ENCODE results near the gene ANAPC13.

Gene ANAPC13

DNA sequence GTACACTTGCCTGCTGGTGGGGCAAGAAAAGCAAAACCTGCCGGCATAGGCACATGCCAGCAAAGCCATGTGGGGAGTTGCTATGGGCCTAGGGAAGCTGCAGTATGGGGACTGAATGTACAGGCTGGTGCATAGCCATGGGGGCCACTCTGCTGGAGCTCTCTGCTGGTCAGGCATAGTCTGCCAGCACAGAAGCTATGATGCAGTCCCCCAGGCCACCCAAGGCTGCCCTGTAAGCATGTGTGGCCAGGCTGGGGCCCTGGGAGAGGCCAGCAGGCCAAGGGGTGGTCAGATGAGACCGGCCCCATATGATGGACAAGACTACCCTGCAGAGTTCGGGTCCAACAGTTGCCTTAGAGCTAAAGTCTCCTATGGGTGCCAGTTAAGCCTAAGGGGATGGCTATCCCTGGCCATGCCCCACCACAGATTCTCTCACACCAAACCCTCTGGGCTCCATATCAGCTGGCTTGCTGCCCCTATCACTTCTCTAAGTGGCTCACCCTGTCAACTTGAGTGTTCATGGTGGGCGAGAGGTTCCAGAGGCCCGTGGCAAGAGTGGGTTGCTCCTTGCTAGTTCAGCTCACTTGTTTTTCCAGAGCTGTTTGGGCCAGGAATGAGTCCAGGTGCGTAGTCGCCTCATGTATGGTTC, 41.9 kb upstream of the ANAPC13 start:
- Histone ChIP-seq H2AK5ac (ENCODE audit: low read depth, low read length) (no peak overlapping the region), H4K91ac (ENCODE audit: low read depth, low read length, poor library complexity) (no peak overlapping the region), H3K4me1 (ENCODE audit: control insufficient read depth in 2 of 2, insufficient read depth in 1 of 2, low read depth in 1 of 2, low read length in 2 of 2) (no peaks in the 10 kb centered on the region), H3K4me3 (ENCODE audit: low read length in 2 of 2) (no peak overlapping the region), H3K9me3 (replicated peaks in 1 of 2; ENCODE audit: control insufficient read depth in 2 of 2, insufficient read depth in 1 of 2, low read depth in 1 of 2, low read length in 2 of 2) (peaks cover under 1 to 19% of the 10 kb centered on the region in 2 donors), H3K9ac (ENCODE audit: low read depth, low read length, poor library complexity) (no peak overlapping the region), H2BK120ac (ENCODE audit: low read depth, low read length) (no peak overlapping the region), H3K23ac (ENCODE audit: low read depth, low read length, poor library complexity) (no peak overlapping the region), H3K27ac (replicated peaks; ENCODE audit: low read length) (no peak overlapping the region), H3K14ac (ENCODE audit: low read length) (no peak overlapping the region), H4K8ac (ENCODE audit: low read depth, low read length) (no peak overlapping the region), H2BK15ac (ENCODE audit: low read length) (no peak overlapping the region), H3K79me1 (ENCODE audit: low read depth, low read length) (peaks cover 3% of the 10 kb centered on the region), H3K4ac (ENCODE audit: low read length) (no peak overlapping the region), H3K4me2 (ENCODE audit: insufficient read depth, low read length, poor library complexity, severe bottlenecking) (no peak overlapping the region), H3K27me3 (ENCODE audit: control insufficient read depth in 3 of 3, insufficient read depth in 3 of 3, low read depth in 1 of 3, low read length in 3 of 3) (no peaks in the 10 kb centered on the region), H2BK5ac (ENCODE audit: low read length) (peak overlapping the region; percentile 26), H3K18ac (ENCODE audit: low read length) (no peak overlapping the region), H2BK12ac (ENCODE audit: low read length) (no peak overlapping the region), H2AFZ (ENCODE audit: low read length) (no peak overlapping the region), H3K36me3 (replicated peaks in 1 of 2; ENCODE audit: control insufficient read depth in 2 of 2, insufficient read depth in 2 of 2, low read length in 2 of 2) (peaks cover 0 to 2% of the 10 kb centered on the region in 2 donors)
- DNase-seq (ENCODE audit: low spot score) = no peak
- no CpG with 5 or more reads among the region's 7 CpGs for WGBS, 2 donors (ENCODE audit: extremely low coverage in 2 of 2, insufficient read length in 2 of 2, insufficient replicate concordance in 1 of 2)

DNA sequence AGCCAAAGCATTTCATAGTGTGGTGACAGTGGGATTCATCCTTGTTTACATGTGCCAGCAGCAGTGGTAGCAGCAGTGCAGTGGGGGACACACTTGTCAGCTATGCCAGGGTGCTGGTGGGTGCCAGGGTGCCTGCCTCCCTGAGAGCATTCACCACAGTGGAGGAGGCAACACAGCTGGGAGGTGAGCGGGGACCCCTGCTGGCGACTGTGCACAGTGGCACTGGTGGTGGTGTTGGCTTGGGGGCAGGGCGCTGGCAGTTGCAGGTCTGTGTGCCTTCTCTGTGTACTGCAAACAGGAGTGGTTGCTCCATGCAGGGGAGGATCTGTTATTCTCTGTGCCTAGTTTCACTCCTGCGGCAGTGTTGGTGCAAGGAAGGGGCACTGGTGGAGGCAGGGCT, 41.3 kb upstream of the ANAPC13 start:
- Histone ChIP-seq H3K4me1 (ENCODE audit: control insufficient read depth in 2 of 2, insufficient read depth in 1 of 2, low read depth in 1 of 2, low read length in 2 of 2) (no peaks in the 10 kb centered on the region), H3K18ac (ENCODE audit: low read length) (no peak overlapping the region), H2BK12ac (ENCODE audit: low read length) (no peak overlapping the region), H2AK5ac (ENCODE audit: low read depth, low read length) (no peak overlapping the region), H3K23ac (ENCODE audit: low read depth, low read length, poor library complexity) (no peak overlapping the region), H2BK5ac (ENCODE audit: low read length) (peak overlapping the region; percentile 26), H3K79me1 (ENCODE audit: low read depth, low read length) (peaks cover 3% of the 10 kb centered on the region), H3K4me3 (ENCODE audit: low read length in 2 of 2) (no peak overlapping the region), H3K9ac (ENCODE audit: low read depth, low read length, poor library complexity) (no peak overlapping the region), H3K27ac (replicated peaks; ENCODE audit: low read length) (no peak overlapping the region), H2AFZ (ENCODE audit: low read length) (no peak overlapping the region), H4K91ac (ENCODE audit: low read depth, low read length, poor library complexity) (no peak overlapping the region), H3K36me3 (replicated peaks in 1 of 2; ENCODE audit: control insufficient read depth in 2 of 2, insufficient read depth in 2 of 2, low read length in 2 of 2) (peaks cover 0 to under 1% of the 10 kb centered on the region in 2 donors), H3K4me2 (ENCODE audit: insufficient read depth, low read length, poor library complexity, severe bottlenecking) (no peak overlapping the region), H3K27me3 (ENCODE audit: control insufficient read depth in 3 of 3, insufficient read depth in 3 of 3, low read depth in 1 of 3, low read length in 3 of 3) (no peaks in the 10 kb centered on the region), H2BK120ac (ENCODE audit: low read depth, low read length) (no peak overlapping the region), H3K4ac (ENCODE audit: low read length) (no peak overlapping the region), H3K14ac (ENCODE audit: low read length) (no peak overlapping the region), H3K9me3 (replicated peaks in 1 of 2; ENCODE audit: control insufficient read depth in 2 of 2, insufficient read depth in 1 of 2, low read depth in 1 of 2, low read length in 2 of 2) (peaks cover 4 to 22% of the 10 kb centered on the region in 2 donors), H2BK15ac (ENCODE audit: low read length) (no peak overlapping the region), H4K8ac (ENCODE audit: low read depth, low read length) (no peak overlapping the region)
- WGBS, 2 donors (ENCODE audit: extremely low coverage in 2 of 2, insufficient read length in 2 of 2, insufficient replicate concordance in 1 of 2) = no CpG with 5 or more reads among the region's 4 CpGs
- DNase-seq (ENCODE audit: low spot score) = no peak

DNA sequence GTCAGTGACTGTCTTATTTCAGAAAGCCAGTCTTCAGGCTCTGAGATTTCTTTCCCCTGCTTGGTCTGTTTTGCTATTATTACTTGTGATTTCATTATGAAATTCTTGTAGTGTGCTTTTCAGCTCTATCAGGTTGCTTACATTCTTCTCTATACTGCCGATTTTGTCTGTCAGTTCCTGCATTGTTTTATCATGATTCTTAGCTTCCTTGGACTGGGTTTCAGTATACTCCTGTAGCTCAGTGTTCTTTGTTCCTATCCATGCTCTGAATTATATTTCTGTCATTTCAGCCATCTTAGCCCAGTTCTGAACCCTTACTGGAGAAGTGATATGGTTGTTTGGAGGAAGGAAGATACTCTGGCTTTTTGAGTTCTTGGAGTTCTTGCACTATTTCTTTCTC, 40.5 kb upstream of the ANAPC13 start:
- H3K27me3 ChIP-seq (ENCODE audit: control insufficient read depth in 3 of 3, insufficient read depth in 3 of 3, low read depth in 1 of 3, low read length in 3 of 3) = no peaks in the 10 kb centered on the region
- H2BK12ac ChIP-seq (ENCODE audit: low read length) = no peak overlapping the region
- H2AFZ ChIP-seq (ENCODE audit: low read length) = no peak overlapping the region
- H3K9ac ChIP-seq (ENCODE audit: low read depth, low read length, poor library complexity) = no peak overlapping the region
- no CpG with 5 or more reads among the region's 1 CpG for WGBS, 2 donors (ENCODE audit: extremely low coverage in 2 of 2, insufficient read length in 2 of 2, insufficient replicate concordance in 1 of 2)
- DNase-seq (ENCODE audit: low spot score) = no peak
- H4K91ac ChIP-seq (ENCODE audit: low read depth, low read length, poor library complexity) = no peak overlapping the region
- no peak overlapping the region for H3K4me3 ChIP-seq (ENCODE audit: low read length in 2 of 2)
- no peaks in the 10 kb centered on the region for H3K4me1 ChIP-seq (ENCODE audit: control insufficient read depth in 2 of 2, insufficient read depth in 1 of 2, low read depth in 1 of 2, low read length in 2 of 2)
- peaks cover 0 to 3% of the 10 kb centered on the region in 2 donors for H3K36me3 ChIP-seq (replicated peaks in 1 of 2; ENCODE audit: control insufficient read depth in 2 of 2, insufficient read depth in 2 of 2, low read length in 2 of 2)
- no peak overlapping the region for H2BK15ac ChIP-seq (ENCODE audit: low read length)
- no peak overlapping the region for H3K14ac ChIP-seq (ENCODE audit: low read length)
- H3K23ac ChIP-seq (ENCODE audit: low read depth, low read length, poor library complexity) = no peak overlapping the region
- H2BK120ac ChIP-seq (ENCODE audit: low read depth, low read length) = no peak overlapping the region
- H3K4me2 ChIP-seq (ENCODE audit: insufficient read depth, low read length, poor library complexity, severe bottlenecking) = no peak overlapping the region
- no peak overlapping the region for H3K27ac ChIP-seq (replicated peaks; ENCODE audit: low read length)
- peaks cover 4 to 22% of the 10 kb centered on the region in 2 donors for H3K9me3 ChIP-seq (replicated peaks in 1 of 2; ENCODE audit: control insufficient read depth in 2 of 2, insufficient read depth in 1 of 2, low read depth in 1 of 2, low read length in 2 of 2)
- no peak overlapping the region for H3K18ac ChIP-seq (ENCODE audit: low read length)
- H3K4ac ChIP-seq (ENCODE audit: low read length) = no peak overlapping the region
- peaks cover 3% of the 10 kb centered on the region for H3K79me1 ChIP-seq (ENCODE audit: low read depth, low read length)
- no peak overlapping the region for H2AK5ac ChIP-seq (ENCODE audit: low read depth, low read length)
- H4K8ac ChIP-seq (ENCODE audit: low read depth, low read length) = no peak overlapping the region
- H2BK5ac ChIP-seq (ENCODE audit: low read length) = no peak overlapping the region

DNA sequence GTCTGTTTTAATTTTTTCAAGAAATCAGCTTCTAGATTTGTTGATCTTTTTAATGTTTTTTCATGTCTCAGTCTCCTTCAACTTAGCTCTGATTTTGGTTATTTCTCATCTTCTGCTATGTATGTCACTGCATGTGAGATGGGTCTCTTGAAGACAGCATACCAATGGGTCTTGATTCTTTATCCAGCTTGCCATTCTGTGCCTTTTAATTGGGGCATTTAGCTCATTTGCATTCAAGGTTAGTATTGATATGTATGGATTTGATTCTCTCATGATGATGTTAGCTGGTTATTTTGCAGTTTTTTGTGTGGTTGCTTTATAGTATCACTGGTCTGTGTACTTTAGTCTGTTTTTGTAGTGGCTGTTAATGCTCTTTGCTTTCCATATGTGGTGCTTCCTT, 39.5 kb upstream of the ANAPC13 start:
- no peak overlapping the region for H2BK15ac ChIP-seq (ENCODE audit: low read length)
- no peaks in the 10 kb centered on the region for H3K4me1 ChIP-seq (ENCODE audit: control insufficient read depth in 2 of 2, insufficient read depth in 1 of 2, low read depth in 1 of 2, low read length in 2 of 2)
- no peak overlapping the region for H2AFZ ChIP-seq (ENCODE audit: low read length)
- peaks cover 3% of the 10 kb centered on the region for H3K79me1 ChIP-seq (ENCODE audit: low read depth, low read length)
- no peak overlapping the region for H2AK5ac ChIP-seq (ENCODE audit: low read depth, low read length)
- H4K91ac ChIP-seq (ENCODE audit: low read depth, low read length, poor library complexity) = no peak overlapping the region
- H3K18ac ChIP-seq (ENCODE audit: low read length) = no peak overlapping the region
- H3K23ac ChIP-seq (ENCODE audit: low read depth, low read length, poor library complexity) = no peak overlapping the region
- H2BK12ac ChIP-seq (ENCODE audit: low read length) = no peak overlapping the region
- H3K36me3 ChIP-seq (replicated peaks in 1 of 2; ENCODE audit: control insufficient read depth in 2 of 2, insufficient read depth in 2 of 2, low read length in 2 of 2) = peaks cover 0 to 3% of the 10 kb centered on the region in 2 donors
- no peak overlapping the region for H2BK5ac ChIP-seq (ENCODE audit: low read length)
- no peak overlapping the region for H3K4me3 ChIP-seq (ENCODE audit: low read length in 2 of 2)
- DNase-seq (ENCODE audit: low spot score) = no peak
- H3K4ac ChIP-seq (ENCODE audit: low read length) = no peak overlapping the region
- H3K9me3 ChIP-seq (replicated peaks in 1 of 2; ENCODE audit: control insufficient read depth in 2 of 2, insufficient read depth in 1 of 2, low read depth in 1 of 2, low read length in 2 of 2) = peaks cover 4 to 22% of the 10 kb centered on the region in 2 donors
- H3K14ac ChIP-seq (ENCODE audit: low read length) = no peak overlapping the region
- no peak overlapping the region for H3K27ac ChIP-seq (replicated peaks; ENCODE audit: low read length)
- no peaks in the 10 kb centered on the region for H3K27me3 ChIP-seq (ENCODE audit: control insufficient read depth in 3 of 3, insufficient read depth in 3 of 3, low read depth in 1 of 3, low read length in 3 of 3)
- H4K8ac ChIP-seq (ENCODE audit: low read depth, low read length) = no peak overlapping the region
- no peak overlapping the region for H2BK120ac ChIP-seq (ENCODE audit: low read depth, low read length)
- H3K9ac ChIP-seq (ENCODE audit: low read depth, low read length, poor library complexity) = no peak overlapping the region
- H3K4me2 ChIP-seq (ENCODE audit: insufficient read depth, low read length, poor library complexity, severe bottlenecking) = no peak overlapping the region

Measured in neuronal stem cell (in vitro differentiated cells).